ENCODE measurements around the gene KRT6B.

DNA sequence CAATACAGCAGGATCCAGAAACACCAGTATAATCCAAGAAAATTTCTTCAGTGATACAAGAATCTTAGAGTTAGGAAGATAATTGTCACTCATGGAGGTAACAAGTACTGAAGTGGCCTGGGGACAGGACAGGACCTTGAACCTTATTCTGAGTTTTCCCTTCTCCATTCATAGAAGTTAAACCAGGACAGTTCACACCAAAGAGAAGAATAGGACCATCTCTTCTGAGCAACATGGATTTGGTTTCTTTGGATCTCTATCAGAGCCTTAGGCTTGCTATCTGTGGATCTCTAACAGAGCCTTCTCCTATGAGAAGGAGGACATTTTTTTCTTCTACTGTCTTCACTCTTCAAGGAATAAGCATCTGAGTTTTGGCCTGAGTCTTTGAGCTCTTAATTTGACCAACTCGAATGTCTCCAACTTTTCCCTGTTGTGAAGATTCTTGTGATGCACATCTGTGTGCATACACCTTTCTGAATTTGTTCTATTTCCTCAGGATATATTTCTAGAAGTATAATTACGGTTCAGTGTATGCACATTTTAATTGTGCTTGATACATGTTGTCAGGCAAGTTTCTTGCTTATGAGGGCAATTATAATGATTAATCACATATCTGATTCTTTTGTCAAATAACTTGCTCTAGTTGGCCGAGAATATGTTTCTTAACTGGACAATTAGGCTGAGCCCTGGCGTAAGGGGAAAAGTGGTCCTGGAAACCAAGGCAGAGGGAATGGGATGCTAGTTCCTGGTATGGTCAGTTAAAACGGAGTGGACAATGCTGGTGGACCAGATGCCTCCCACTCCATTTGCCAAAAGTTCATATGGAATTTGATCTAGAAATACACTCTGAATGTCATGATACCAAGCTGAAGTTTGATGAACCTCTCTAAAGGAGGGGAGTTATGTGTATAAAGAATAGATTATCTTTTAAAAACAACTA is 34.5 kb upstream of the KRT6B start:
- no peak for TF ChIP-seq EZH2 (IDR thresholded peaks at IDR 0.05; ENCODE audit: borderline replicate concordance, low read length)
- TF ChIP-seq, protein P1, sequence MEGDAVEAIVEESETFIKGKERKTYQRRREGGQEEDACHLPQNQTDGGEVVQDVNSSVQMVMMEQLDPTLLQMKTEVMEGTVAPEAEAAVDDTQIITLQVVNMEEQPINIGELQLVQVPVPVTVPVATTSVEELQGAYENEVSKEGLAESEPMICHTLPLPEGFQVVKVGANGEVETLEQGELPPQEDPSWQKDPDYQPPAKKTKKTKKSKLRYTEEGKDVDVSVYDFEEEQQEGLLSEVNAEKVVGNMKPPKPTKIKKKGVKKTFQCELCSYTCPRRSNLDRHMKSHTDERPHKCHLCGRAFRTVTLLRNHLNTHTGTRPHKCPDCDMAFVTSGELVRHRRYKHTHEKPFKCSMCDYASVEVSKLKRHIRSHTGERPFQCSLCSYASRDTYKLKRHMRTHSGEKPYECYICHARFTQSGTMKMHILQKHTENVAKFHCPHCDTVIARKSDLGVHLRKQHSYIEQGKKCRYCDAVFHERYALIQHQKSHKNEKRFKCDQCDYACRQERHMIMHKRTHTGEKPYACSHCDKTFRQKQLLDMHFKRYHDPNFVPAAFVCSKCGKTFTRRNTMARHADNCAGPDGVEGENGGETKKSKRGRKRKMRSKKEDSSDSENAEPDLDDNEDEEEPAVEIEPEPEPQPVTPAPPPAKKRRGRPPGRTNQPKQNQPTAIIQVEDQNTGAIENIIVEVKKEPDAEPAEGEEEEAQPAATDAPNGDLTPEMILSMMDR (conservative IDR thresholded peaks at IDR 0.05 in 1 of 2, IDR thresholded peaks at IDR 0.05 in 1 of 2; ENCODE audit: extremely low read depth in 1 of 2, insufficient read depth in 1 of 2, low read depth in 1 of 2, low read length in 2 of 2), result no peak

Data from mammary epithelial cell (primary cell).